NCI-H2107 treated with DMSO at 0.1 percent for 48 hours (cell line): Measurements from ENCODE around the gene ZKSCAN7.
"Not testable (repeated sequence)": the region's sequence is repeated elsewhere in the genome, so short reads cannot be mapped to it uniquely, and the experiment has no call there.

ENCODE experiments used
- DNase-seq: peaks from one replicate; lab custom pipeline; 2025; ENCODE audit not compliant: unreplicated experiment; lab: John Stamatoyannopoulos, UW

The ZKSCAN7 gene

GRCh38 chr3:44576613-44577012 is 21.6 kb downstream of the ZKSCAN7 start:
- no peak for DNase-seq

DNA sequence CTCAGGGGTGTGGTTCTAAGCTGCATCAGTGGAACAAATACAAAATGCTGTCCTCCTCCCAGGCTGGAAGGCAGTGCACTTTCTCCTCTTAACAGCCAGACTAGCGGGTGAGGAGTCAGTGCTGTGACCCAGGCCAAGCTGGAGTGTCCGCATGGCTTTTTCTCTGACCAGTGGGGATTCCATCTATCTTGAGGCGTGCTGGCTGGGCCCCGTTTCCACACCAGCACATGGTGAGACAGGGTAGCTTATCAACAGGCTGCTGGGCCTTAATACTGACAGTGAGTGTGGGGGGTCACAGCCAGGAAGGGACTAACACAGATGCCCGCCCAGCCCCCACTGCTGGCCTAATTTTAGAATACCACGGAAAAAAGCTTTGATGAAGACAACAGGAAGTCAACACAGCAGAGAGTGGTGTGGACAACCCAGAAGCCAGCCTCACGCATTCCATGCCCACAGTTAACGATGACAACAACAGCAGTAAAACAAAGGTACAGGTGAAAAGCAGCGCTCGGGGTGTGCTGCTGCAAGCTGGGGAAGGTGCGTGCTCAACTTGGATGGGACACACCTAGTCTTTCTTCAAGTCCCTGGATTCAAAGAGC is 22.5 kb downstream of the ZKSCAN7 start:
- not testable (repeated sequence) for DNase-seq

DNA sequence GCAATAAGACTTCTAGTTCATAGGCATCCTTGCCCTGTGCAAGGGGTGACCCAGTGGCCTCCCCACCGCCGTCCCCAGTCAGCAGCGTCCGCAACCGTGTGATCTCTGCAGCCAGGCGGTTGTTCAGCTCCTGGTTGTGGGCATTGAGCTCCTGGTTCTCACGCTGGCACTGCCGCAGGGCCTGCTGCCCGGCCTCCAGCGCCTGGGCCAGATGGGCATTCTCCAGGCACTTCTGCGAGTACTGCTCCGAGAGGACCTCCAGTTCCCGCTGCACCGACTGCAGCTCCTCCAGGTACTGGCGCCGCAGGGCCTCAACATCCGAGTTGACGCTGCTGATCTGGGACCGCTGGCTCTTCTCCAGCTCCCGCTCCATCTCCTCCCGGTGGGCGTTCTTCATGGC is 23.3 kb downstream of the ZKSCAN7 start:
- not testable (repeated sequence) for DNase-seq

GRCh38 chr3:44578924-44579515 is 24.0 kb downstream of the ZKSCAN7 start:
- DNase-seq = not testable (repeated sequence)

DNA sequence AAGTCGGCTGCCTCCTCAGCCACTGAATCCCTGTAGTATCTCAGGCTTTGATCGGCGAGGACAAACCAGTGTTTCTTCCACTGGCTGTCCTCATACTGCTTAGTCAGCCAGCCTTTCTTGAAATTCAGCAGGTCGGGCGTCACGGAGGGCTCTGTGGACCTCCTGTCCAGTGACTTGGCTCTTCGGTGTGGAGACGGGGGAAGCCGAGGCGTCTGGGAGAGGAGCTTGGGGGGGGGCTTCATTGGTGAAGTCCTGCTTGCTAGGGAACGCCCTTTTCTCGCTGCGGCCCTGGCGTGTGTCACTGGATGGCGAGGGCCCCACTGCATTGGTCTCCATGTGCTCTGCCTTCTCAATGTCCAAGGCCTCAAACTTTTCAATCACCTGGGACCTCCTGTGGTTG is 24.8 kb downstream of the ZKSCAN7 start:
- not testable (repeated sequence) for DNase-seq

DNA sequence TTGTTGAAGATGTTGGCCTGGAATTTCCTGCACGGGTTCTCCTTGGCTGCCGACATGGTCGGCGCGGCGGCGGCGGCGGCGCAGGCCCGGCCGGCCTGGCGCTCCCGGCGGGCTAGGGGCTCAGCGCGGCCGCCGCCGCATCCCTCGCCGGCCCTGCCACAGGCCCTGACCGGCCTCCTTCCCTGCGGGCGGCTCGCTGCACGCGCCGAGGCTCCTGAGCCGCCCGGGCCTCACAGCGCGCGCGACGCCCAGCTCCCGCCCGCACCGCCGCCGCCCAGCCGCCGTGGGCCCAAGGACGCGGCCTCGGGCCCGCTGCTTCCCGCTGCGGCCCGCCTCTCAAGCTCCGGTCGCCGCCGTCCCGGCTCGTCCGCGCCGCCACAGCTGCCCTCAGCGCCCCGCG is 26.0 kb downstream of the ZKSCAN7 start:
- DNase-seq = not testable (repeated sequence)

DNA sequence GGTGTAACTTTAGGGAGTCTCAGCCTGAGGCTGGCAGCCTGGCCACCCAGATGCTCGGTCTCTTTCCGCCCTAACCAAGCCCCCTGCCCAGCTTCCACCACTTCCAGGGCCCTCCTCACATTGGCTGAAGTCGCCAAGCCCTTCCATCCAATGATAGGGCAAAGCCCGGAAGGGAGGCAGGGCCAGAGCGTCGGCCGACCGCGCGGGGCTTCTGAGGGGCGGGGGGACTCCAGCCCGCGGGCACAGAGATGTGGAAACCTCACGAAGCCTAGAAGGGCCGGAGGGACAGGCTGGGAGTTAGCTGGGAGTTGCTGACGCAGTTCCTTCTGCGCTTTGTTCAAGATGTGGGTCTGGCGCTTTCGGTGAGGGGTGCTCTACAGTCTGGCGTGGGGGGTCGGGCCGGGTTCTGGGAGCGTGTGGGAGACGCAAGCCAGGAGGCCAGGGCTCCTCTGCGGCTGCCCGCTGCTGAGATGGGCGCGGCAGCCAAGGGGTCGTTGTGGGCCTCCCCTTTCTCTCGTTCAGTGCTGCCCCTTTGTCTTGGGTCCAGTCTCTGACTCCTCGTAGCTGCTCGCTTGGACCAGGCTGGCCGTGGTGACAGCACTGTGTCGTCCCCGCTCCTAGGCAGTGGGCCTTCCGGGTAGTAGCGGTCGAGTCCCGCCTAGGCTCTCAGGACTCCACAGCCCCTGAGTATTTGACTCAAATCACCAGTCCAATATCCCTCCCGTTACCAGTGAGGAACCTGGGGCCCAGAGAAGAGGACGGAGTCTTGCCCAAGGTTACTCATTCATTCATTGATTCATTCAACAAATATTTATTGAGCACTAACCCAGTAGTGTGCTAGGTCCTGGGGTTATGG is 29.9 kb downstream of the ZKSCAN7 start, which contains the start of gene ZNF660:
TSS of gene ZNF660 (plus strand) at position 319 of the 856 bp plus-strand sequence. CDS start 9,230 bp downstream, outside the sequence.
- peak; percentile 47 for DNase-seq

DNA sequence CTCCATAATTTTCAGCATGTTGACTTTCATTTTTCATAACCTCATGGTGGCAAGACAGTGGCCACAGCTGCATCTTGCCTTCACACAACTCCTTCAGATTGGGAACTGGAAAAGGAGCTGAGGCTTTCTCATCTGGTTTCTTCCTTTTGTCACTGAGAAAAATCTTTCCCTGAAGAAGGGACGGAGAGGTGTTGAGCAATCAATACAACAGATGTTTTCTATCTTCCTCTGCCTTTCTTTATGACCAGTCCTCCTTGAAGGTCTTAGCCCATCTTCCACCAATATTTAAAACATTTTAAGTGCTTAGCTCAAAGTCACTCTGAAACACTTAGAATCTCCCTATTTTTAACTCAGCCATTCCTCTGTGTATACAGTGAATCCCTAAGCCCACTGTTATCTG is 41.6 kb downstream of the ZKSCAN7 start:
- DNase-seq = no peak

DNA sequence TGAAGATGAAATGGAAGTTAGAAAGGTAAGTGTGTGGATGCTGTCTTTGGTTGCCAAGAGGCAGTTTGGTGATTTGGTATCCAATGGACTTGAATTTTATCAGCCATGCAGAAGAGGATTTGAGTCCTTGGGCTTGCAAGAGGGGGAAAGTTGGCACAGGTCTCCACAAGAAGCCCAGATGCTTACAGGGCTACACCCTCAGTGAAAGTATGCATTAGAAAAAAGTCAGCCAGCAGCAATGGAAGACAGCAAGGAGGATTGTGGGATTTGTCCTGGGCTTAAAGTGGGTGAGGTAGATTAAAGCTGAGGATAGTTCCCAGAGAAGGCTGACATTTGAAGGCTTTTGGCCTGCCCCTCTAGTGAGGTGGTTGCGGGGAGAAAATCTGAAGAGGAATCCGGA is 46.8 kb downstream of the ZKSCAN7 start:
- DNase-seq = no peak

- DNase-seq = no peak
These were observed 57.7 kb downstream of the ZKSCAN7 start for GRCh38 chr3:44612678-44613077.
